GM12878 (cell line): ENCODE data around the gene CTIF. TPM values are rescaled to one million over a fixed set of nuclear protein-coding genes. Genes with fewer than 3 reads are reported as not detected.

Experiments
- ATAC-seq: fragments of 200-7000 bp; cut with Tn5 transposase; 3 replicates; pipeline ENCODE4 v1.9.1; 2020; ENCODE audit warnings: mild to moderate bottlenecking, moderate library complexity
- BruUV-seq: library from RNA; stranded (reverse); fragments of 400-500 nt; replicated peaks from 2 replicates; lab custom pipeline; 2021; lab: Mats Ljungman, UMichigan
- CTCF ChIA-PET: fragments of 300-600 bp; sonication (Branson Sonifier 250); formaldehyde crosslinking; extraction: SDS; loops from one replicate; lab custom pipeline; 2021; ENCODE audit warnings: inconsistent platforms; lab: Yijun Ruan, JAX
- POLR2A ChIA-PET: fragments of 350-600 bp; formaldehyde crosslinking; extraction: SDS; loops from one replicate; lab custom pipeline; 2021; ENCODE audit warnings: inconsistent platforms; lab: Charles Lee
- RAD21 ChIA-PET: fragments of 300-600 bp; sonication (Branson Sonifier 250); formaldehyde crosslinking; loops from one replicate; lab custom pipeline; 2023; ENCODE audit warnings: antibody characterized with exemption; ENCODE audit not compliant: unreplicated experiment; lab: Charles Lee
- SMC1A ChIA-PET: fragments of 300-600 bp; sonication (Branson Sonifier 250); formaldehyde crosslinking; loops from one replicate; lab custom pipeline; 2023; ENCODE audit not compliant: unreplicated experiment, uncharacterized antibody; lab: Charles Lee
- DNase-seq: peaks from one replicate; pipeline ENCODE4 v3.0.0-alpha.2; 2011; ENCODE audit warnings: low read depth, low spot score
- FAIRE-seq: peaks from 3 replicates; lab custom pipeline; 2011; peaks lifted over from hg19 to GRCh38; lab: Jason Lieb, UNC
- H2AFZ ChIP-seq: 2 replicates; pipeline ENCODE4 v1.6.0; 2011; ENCODE audit warnings: low read depth, low read length, control low read depth; ENCODE audit not compliant: control insufficient read depth
- H3K27ac ChIP-seq: 2 replicates; pipeline ENCODE4 v1.5.1; 2011; ENCODE audit warnings: control low read depth; ENCODE audit not compliant: control insufficient read depth, insufficient read depth
- H3K27me3 ChIP-seq, 2 experiments: replicated peaks in 1 of 2; 2 replicates each; pipeline versions ENCODE4 v1.6.0 to v1.6.1; 2011; ENCODE audit warnings: low read length in 1 of 2; ENCODE audit not compliant: control insufficient read depth in 2 of 2, insufficient read depth in 2 of 2
- H3K36me3 ChIP-seq, 2 experiments: 2 replicates each; pipeline ENCODE4 v1.5.1; 2011; ENCODE audit warnings: low read length in 1 of 2; ENCODE audit not compliant: control insufficient read depth in 2 of 2, insufficient read depth in 2 of 2
- H3K4me1 ChIP-seq: 2 replicates; pipeline ENCODE4 v1.6.1; 2011; ENCODE audit warnings: mild to moderate bottlenecking, low read length, moderate library complexity, mixed read lengths; ENCODE audit not compliant: control insufficient read depth, insufficient read depth
- H3K4me2 ChIP-seq: 2 replicates; pipeline ENCODE4 v1.6.0; 2011; ENCODE audit warnings: control low read depth; ENCODE audit not compliant: control insufficient read depth, insufficient read depth
- H3K4me3 ChIP-seq: fragments of 200-600 bp; sonication (generic); 2 replicates; pipeline ENCODE4 v1.5.1; 2016
- H3K79me2 ChIP-seq: 2 replicates; pipeline ENCODE4 v1.6.0; 2011; ENCODE audit warnings: low read length; ENCODE audit not compliant: control insufficient read depth, insufficient read depth
- H3K9ac ChIP-seq: 2 replicates; pipeline ENCODE4 v1.8.0; 2011; ENCODE audit warnings: low read length, control low read depth, mixed read lengths; ENCODE audit not compliant: control insufficient read depth, insufficient read depth
- H3K9me3 ChIP-seq: replicated peaks from 3 replicates; pipeline ENCODE4 v1.5.1; 2011; ENCODE audit warnings: mild to moderate bottlenecking, low read length; ENCODE audit not compliant: control insufficient read depth, insufficient read depth
- H4K20me1 ChIP-seq: 2 replicates; pipeline ENCODE4 v1.6.0; 2011; ENCODE audit not compliant: control insufficient read depth, insufficient read depth
- CEBPB ChIP-seq, 2 experiments: fragments of 150-350 bp in 1 of 2; IDR thresholded peaks; 2 replicates each; pipeline ENCODE4 v1.6.1; 2012 to 2014; ENCODE audit warnings: low read depth in 2 of 2, low read length in 2 of 2, borderline replicate concordance in 1 of 2, inconsistent platforms in 1 of 2
- CREB1 ChIP-seq: IDR thresholded peaks from 2 replicates; pipeline ENCODE4 v1.6.1; 2012; ENCODE audit warnings: low read depth, mild to moderate bottlenecking, inconsistent platforms
- EGR1 ChIP-seq, 2 experiments: IDR thresholded peaks; 1 replicate in 1 of 2; 2 replicates in 1 of 2; pipeline ENCODE4 v1.6.1; 2011 to 2012; ENCODE audit warnings: low read depth in 2 of 2, low read length in 2 of 2, borderline replicate concordance in 1 of 2, mild to moderate bottlenecking in 1 of 2, moderate library complexity in 1 of 2
- MEF2A ChIP-seq: IDR thresholded peaks from 2 replicates; pipeline ENCODE4 v1.6.1; 2011; ENCODE audit warnings: low read depth, mild to moderate bottlenecking, low read length, moderate library complexity; ENCODE audit not compliant: insufficient read depth
- POLR2A ChIP-seq: IDR thresholded peaks from 2 replicates; pipeline ENCODE4 v1.6.1; 2011; ENCODE audit warnings: low read depth, mild to moderate bottlenecking, low read length
- SMAD1 ChIP-seq: fragments of 450-650 bp; IDR thresholded peaks from 2 replicates; pipeline ENCODE4 v1.6.1; 2018; ENCODE audit warnings: mild to moderate bottlenecking, low read depth; ENCODE audit not compliant: partially characterized antibody
- STAT3 ChIP-seq: IDR thresholded peaks from 2 replicates; pipeline ENCODE4 v1.6.1; 2011; ENCODE audit warnings: low read depth, low read length, improper control_type of control experiment
- SUPT20H ChIP-seq: IDR thresholded peaks from 2 replicates; pipeline ENCODE4 v1.6.1; 2011; ENCODE audit warnings: low read depth, mild to moderate bottlenecking, low read length, moderate library complexity, borderline replicate concordance; ENCODE audit not compliant: control insufficient read depth
- TARDBP ChIP-seq: IDR thresholded peaks from 2 replicates; pipeline ENCODE4 v1.6.1; 2016; ENCODE audit warnings: borderline replicate concordance
- ZNF384 ChIP-seq: IDR thresholded peaks from 2 replicates; pipeline ENCODE4 v1.6.1; 2012; ENCODE audit warnings: low read depth, mild to moderate bottlenecking, low read length, improper control_type of control experiment, borderline replicate concordance
- WGBS: methylation state at CpG from one replicate; pipeline ENCODE4 v1.1.6; 2016; ENCODE audit warnings: low lambda C conversion rate; ENCODE audit not compliant: insufficient replicate concordance, insufficient coverage; ENCODE audit errors: missing lambda C conversion rate; 5-methylcytosine and 5-hydroxymethylcytosine counted together
- in situ Hi-C: fragments of 300-500 bp; cut with MboI; formaldehyde crosslinking; loops from 9 replicates; pipeline ENCODE4 v1.14.3; 2018; ENCODE audit warnings: mixed read lengths
- intact Hi-C: fragments of 100-400 bp; cut with micrococcal nuclease; formaldehyde crosslinking; loops from one replicate; pipeline ENCODE4 v1.14.2; 2022; ENCODE audit not compliant: unreplicated experiment
- polyA plus RNA-seq, 11 experiments: library from polyadenylated mRNA; depleted of rRNA in 4 of 11; unstranded in 6 of 11; stranded (reverse) in 5 of 11; fragments of >200 nt; fragmentation: Nextera tagmentation in 4 of 11; fragmentation: Illumina TruSeq in 1 of 11; extraction: Ambion mirVana in 4 of 11; extraction: Trizol in 1 of 11; gene quantifications; 1 replicate in 1 of 11; 2 replicates in 10 of 11; pipeline versions ENCODE4 v1.2.1 to v1.2.3, GENCODE V29; 2011 to 2016; ENCODE audit warnings: inconsistent platforms in 2 of 11, missing spikeins in 2 of 11, low read depth in 1 of 11
- total RNA-seq, 4 experiments: library from RNA; depleted of rRNA in 3 of 4; stranded (reverse); fragments of >200 nt in 3 of 4; fragmentation: Illumina TruSeq in 1 of 4; extraction: Trizol in 1 of 4; gene quantifications; 2 replicates each; pipeline versions ENCODE4 v1.2.1 to v1.2.3, GENCODE V29; 2013 to 2021
- TF ChIP-seq, protein P1 (sequence below): IDR thresholded peaks from 2 replicates; pipeline ENCODE4 v1.6.1; 2011; ENCODE audit warnings: borderline replicate concordance, low read depth, mild to moderate bottlenecking, moderate library complexity, mixed read lengths, low read length; ENCODE audit not compliant: insufficient read depth; ENCODE audit errors: extremely low read length

Gene CTIF
- total and polyA plus RNA-seq, 10 of the 15 experiments (the other 5 are each of a cell fraction or from before 2014, with no cell fraction given), result 0.06 to 11.6 (median 2.5) TPM

DNA sequence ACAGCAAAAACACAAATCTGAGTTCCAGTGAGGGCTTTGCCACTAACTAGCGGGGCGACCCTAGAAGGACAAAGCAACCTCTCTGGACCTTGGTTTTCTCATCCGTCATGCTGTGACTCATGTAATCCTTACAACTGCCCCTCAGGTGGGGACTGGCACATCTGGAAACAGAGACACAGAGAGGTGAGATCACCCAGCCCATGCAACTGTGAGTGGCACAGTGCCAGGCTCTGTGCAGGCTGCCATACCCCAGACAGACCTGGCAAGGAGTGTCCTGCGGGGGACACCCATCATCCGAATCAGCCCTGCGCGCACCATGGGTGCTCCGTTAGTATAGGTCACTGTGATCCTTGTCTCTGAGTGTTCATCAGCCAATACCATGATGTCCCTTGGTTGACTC lies 213.6 kb downstream of the CTIF start (continued):
- TF ChIP-seq STAT3, result no peak

DNA sequence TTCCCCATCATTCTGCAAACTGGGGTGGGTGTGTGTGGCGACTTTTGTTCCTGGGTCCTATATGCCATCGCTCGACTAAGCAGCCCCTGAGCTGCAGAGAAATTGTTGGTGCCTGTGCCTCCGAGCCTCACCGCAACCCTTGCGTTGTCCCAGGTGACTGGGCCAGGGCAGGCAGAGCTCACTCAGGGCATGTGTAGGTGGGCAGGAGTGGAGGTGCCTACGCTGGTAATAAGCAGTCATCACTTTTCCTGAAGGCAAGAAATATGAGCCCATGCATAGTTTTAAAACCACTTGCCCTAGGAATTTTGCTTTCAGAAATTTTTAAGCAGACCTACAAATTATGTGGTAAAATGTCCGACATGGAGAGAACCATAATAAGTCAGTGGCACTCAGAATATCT lies 214.1 kb downstream of the CTIF start:
- Histone ChIP-seq H3K4me1 (peaks cover 41% of the 10 kb centered on the region), H3K9me3 (no peaks in the 10 kb centered on the region; the same call in 2 of the 3 replicates), H3K4me3 (no peak overlapping the region), H3K4me2 (no peak overlapping the region), H3K79me2 (no peaks in the 10 kb centered on the region), H3K27me3 (no peaks in the 10 kb centered on the region), H3K9ac (no peak overlapping the region), H4K20me1 (no peaks in the 10 kb centered on the region), H2AFZ (no peak overlapping the region), H3K27ac (no peak overlapping the region), H3K36me3 (no peaks in the 10 kb centered on the region)
- SMC1A ChIA-PET, result interaction anchor here (3.1 kb wide), 1 partner anchor 38 kb away, joined by 10 read pairs; no protein-coding TSS in a partner anchor
- in situ Hi-C loops (no loop called here), intact Hi-C loops (no loop called here)
- no peak for FAIRE-seq
- CTCF ChIA-PET, result no interaction called here
- no peak for DNase-seq
- TF ChIP-seq ZNF384 (no peak), TARDBP (no peak), EGR1 (IDR thresholded peaks at IDR 0.05; ENCODE audit: borderline replicate concordance in 1 of 2, low read depth in 2 of 2, low read length in 2 of 2) (no peak), CEBPB (IDR thresholded peaks at IDR 0.05; ENCODE audit: borderline replicate concordance in 1 of 2, low read depth in 2 of 2, low read length in 2 of 2) (no peak)
- RAD21 ChIA-PET, result no interaction called here
- no peak for ATAC-seq
- WGBS, result 94% methylated on average over 8 of the region's 8 CpGs
- POLR2A ChIA-PET, result no interaction called here
- no TSS peak for BruUV-seq

DNA sequence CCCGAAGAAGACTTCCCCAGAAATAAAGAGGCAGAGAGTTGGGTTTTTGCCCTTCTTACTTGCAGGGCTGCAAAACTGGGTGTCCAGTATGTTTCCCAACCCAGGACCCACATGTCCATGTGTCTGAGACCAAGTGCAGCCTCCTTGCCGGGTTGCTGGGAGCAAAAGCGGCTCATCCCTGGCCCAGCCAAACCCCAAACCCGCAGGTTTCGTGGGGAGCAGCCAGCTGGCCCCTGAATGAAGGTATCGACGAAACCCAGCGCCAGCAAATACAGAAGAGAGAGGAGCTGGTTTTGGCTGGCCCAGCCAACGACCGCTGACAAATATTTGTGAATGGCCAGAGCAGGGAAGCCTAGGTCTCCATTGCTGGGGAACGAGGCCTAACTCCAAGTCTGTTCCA lies 214.9 kb downstream of the CTIF start:
- Histone ChIP-seq H3K4me3 (no peak overlapping the region), H3K36me3 (no peaks in the 10 kb centered on the region), H4K20me1 (no peaks in the 10 kb centered on the region), H3K9ac (no peak overlapping the region), H3K4me1 (peaks cover 41% of the 10 kb centered on the region), H3K79me2 (no peaks in the 10 kb centered on the region), H3K9me3 (no peaks in the 10 kb centered on the region; the same call in 2 of the 3 replicates), H3K27ac (no peak overlapping the region), H2AFZ (no peak overlapping the region), H3K27me3 (no peaks in the 10 kb centered on the region), H3K4me2 (no peak overlapping the region)
- TF ChIP-seq SMAD1 (no peak), POLR2A (no peak), SUPT20H (no peak), CREB1 (no peak), STAT3 (no peak), MEF2A (no peak)
- TF ChIP-seq, protein P1, sequence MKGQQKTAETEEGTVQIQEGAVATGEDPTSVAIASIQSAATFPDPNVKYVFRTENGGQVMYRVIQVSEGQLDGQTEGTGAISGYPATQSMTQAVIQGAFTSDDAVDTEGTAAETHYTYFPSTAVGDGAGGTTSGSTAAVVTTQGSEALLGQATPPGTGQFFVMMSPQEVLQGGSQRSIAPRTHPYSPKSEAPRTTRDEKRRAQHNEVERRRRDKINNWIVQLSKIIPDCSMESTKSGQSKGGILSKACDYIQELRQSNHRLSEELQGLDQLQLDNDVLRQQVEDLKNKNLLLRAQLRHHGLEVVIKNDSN, result no peak
- RAD21 ChIA-PET, result interaction anchor here (0.6 to 1.5 kb wide), 4 partner anchors 20 to 199 kb away, joined by 3 to 16 read pairs (median 4); no protein-coding TSS in a partner anchor
- intact Hi-C loops (loop anchor here (2.0 kb wide), 2 partner anchors 29 to 31 kb away; no protein-coding TSS in a partner anchor), in situ Hi-C loops (no loop called here)
- ATAC-seq (no peak), DNase-seq (no peak), FAIRE-seq (no peak)
- 90% methylated on average over 11 of the region's 11 CpGs for WGBS
- SMC1A ChIA-PET, result interaction anchor here (1.1 to 1.6 kb wide), 3 partner anchors 30 to 48 kb away, joined by 4 to 5 read pairs (median 4); no protein-coding TSS in a partner anchor
- BruUV-seq, result no TSS peak
- CTCF ChIA-PET, result no interaction called here
- POLR2A ChIA-PET, result interaction anchor here (1.2 kb wide), 1 partner anchor 22 kb away, joined by 3 read pairs; no protein-coding TSS in a partner anchor
